HG02973 (cell line): ENCODE results near the gene PHLDB1.

Experiments
- ATAC-seq: cut with Tn5 transposase; IDR thresholded peaks from one replicate; pipeline ENCODE4 v1.9.1; 2021; ENCODE audit warnings: moderate library complexity; ENCODE audit not compliant: unreplicated experiment

PHLDB1 gene

DNA sequence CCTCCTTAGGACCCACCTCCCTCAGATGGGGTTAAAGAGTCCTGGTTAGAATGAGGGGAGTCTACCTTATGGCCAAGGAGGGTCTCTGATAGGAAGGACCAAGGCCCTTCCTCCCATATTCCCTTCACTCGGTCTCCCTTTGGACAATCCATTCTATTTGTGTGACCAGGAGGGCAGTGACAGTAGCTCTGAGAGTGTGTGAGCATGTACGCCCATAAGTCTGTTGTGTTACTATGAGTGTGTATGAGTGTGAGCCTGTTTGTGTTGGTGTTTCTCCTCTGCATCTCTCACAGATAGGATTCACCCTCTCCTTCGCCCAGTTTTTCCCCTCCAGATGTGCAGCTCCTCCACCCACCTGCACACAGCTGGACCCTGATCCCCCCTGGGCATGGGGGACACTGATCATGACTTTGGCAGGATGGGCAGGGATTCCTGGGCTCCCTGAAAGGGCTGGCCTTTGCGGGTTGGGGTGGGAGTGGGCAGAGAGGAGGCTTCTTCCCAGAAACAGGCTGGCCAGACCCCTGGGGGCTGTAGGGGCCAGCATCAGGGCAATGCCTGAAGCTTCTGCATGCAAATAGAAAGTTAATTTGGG, 14.5 kb downstream of the PHLDB1 start:
- ATAC-seq: no peak

DNA sequence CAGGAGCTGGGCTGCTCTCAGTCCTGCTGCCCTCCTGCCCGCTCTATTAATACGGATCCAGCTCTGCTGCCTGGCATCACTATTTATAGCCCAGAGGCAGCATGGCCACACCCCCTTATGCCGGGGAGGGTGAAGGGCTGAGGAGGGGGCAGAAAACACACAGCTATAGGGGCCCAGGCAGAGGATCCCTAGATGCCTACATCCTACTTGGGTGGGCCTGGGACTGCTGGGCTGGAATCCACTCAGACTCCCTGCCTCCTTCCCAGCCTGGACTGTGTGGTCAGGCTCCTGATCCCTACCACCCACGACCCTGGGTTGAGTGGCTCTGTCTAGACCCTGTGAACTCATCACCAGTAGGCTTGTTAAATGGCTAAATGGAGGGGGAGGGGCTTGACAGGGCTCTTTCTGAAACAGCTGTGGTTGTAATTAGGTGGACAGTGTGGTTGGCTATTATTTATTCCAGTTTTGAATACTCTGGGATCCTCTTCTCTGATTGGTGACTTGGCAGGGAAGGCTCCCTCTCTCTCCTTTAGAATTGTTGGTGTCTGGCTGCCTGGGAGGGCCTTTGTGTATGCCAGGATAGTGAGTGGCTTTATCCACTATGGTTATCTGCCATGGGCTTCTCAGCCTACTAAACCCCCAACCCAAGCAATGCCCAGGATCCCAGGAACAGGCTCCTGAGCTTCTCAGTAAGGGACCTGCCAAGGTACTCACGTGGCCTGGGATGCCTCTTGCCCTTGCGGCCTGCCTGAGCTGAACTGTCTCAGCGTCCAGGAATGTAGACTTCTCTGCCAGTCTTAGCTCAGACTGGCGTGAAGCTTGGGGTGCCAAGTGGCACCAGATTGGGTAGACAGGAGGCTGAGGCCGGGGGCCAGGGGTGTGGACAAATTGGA, 15.2 kb downstream of the PHLDB1 start:
- ATAC-seq: no peak

DNA sequence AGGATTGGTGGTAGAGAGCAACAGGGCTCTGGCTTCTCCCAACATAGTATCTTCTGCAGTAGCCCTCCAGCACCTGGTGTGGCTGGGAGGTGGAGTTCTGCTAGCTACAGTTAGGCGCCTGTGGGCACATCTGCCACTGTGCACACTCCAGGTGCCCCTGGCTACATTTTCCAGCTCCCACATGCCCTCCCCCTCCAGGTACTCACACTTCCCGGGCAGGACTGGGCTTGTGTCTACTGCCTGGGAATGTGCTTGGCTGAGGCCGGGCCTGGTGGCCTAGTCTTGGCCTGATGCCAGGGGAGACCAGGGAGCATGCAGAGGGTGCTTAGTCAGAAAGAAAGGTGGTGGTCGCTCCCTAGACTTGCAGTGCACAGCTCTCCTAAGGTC, 15.8 kb downstream of the PHLDB1 start:
- no peak for ATAC-seq

DNA sequence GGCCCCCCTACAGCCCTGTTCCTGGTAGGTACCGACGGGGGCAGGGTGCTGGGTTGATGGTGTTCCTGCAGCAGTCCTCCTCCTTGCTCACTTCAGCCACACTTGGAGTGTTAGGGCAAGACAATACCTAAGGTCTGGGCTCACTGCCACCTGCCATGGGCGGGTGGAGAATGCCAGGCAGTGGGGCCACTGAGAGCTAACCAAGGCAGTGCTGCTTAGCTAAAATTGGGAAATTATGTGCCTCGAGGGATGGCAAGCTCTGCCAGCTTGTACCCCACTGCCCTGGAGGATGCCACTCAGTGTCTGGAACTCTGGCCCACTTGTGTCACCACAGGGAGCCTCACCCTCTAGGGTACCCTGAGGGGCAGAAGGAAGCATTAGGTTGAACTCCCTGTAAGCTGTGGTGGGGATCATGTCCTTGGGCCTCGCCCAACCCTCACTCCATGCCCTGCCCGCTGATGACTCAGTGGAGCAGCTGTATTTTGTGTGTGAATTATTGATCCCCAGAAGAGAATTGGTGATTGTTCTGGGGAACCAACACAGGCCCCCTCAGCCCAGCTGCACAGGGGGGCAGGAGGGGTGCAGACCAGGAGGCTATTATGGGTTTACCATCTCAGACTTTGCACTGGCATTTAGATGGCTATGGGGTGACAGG, 17.7 kb downstream of the PHLDB1 start:
- no peak for ATAC-seq

DNA sequence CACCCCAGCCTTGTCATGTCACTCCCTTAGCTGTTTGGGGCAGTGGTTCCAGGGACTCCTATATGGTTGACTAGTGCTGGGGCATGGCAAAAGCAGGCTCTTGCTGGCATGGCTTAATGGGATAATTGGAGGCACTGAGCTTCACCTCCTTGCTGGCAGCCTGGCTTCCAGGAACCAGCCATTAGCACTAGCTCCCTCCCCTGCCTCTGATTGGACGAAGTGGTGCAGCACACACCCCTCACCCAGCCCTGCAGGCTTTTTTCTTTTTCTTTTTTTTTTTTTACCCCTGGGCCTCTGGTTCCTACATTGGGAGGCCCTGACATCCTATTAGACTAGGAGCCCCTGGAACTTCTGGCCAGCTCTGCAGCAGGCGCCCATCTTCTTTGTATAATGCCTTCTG, 18.6 kb downstream of the PHLDB1 start:
- ATAC-seq: no peak

DNA sequence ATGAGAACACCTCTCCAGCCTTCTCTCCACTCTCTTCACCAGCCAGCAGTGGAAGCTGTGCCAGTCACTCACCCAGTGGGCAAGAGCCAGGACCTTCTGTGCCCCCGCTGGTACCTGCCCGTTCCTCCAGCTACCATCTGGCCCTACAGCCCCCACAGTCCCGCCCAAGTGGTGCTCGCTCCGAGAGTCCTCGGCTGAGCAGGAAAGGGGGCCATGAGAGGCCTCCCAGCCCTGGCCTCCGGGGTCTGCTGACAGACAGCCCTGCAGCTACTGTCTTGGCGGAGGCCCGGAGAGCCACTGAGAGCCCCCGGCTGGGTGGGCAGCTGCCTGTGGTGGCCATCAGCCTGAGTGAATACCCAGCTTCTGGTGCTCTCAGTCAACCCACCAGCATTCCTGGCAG, 20.2 kb downstream of the PHLDB1 start:
- no peak for ATAC-seq

DNA sequence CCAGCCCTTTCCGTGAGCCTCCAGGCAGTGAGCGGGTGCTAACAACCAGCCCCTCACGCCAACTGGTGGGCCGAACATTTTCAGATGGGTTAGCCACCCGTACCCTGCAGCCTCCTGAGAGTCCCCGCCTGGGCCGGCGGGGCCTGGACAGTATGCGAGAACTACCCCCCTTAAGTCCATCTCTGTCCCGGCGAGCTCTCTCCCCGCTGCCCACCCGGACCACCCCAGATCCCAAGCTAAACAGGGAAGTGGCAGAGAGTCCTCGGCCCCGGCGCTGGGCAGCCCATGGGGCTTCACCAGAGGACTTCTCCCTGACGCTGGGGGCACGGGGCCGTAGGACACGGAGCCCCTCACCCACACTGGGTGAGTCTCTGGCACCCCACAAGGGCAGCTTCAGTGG, 20.6 kb downstream of the PHLDB1 start:
- no peak for ATAC-seq

DNA sequence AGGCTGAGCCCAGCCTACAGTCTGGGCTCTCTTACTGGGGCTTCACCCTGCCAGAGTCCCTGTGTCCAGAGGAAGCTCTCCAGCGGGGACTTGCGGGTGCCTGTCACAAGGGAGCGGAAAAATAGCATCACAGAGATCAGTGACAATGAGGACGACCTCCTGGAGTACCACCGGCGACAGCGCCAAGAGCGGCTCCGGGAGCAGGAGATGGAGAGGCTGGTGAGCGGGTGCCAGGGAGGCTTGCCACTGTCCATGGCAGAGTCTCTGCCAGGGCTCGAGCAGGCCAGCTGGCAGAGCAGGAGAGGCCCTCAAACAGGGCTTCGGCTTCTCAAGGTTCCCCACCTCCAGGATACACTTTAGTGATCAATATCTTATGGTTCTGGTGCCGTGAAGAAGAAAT, 21.0 kb downstream of the PHLDB1 start:
- ATAC-seq: no peak

DNA sequence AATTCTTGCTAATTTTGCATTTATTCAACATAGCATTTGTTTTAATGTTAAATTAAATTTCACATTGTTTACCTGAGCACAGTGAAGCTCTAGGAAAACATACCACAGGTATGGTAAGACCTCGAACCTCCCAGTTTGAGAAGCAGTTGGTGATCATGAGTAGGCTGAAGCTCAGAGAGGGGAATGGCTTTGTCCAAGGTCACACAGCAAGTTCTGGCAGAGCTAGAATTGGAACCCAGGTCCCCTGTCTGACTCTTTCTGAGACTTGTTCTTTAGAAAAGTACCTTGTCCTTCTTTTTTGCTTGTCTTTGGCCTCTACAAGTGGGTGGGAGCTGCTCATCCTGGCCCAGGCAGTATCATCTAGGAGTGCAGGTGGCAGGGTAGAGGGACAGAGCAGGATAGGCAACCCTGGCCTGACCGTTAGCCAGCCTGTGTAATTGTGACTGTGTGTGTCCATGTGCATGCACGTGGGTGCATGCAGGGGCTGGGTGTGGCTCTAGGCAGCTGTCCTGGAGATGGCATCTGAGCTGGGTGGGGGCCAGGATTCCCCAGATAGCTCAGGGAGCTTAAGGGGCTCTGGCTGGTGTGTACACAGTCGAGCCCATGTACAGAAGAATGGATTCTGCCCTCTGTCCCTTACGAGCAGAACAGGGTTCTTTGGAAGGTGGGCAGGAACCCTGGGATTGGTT, 21.6 kb downstream of the PHLDB1 start:
- no peak for ATAC-seq

DNA sequence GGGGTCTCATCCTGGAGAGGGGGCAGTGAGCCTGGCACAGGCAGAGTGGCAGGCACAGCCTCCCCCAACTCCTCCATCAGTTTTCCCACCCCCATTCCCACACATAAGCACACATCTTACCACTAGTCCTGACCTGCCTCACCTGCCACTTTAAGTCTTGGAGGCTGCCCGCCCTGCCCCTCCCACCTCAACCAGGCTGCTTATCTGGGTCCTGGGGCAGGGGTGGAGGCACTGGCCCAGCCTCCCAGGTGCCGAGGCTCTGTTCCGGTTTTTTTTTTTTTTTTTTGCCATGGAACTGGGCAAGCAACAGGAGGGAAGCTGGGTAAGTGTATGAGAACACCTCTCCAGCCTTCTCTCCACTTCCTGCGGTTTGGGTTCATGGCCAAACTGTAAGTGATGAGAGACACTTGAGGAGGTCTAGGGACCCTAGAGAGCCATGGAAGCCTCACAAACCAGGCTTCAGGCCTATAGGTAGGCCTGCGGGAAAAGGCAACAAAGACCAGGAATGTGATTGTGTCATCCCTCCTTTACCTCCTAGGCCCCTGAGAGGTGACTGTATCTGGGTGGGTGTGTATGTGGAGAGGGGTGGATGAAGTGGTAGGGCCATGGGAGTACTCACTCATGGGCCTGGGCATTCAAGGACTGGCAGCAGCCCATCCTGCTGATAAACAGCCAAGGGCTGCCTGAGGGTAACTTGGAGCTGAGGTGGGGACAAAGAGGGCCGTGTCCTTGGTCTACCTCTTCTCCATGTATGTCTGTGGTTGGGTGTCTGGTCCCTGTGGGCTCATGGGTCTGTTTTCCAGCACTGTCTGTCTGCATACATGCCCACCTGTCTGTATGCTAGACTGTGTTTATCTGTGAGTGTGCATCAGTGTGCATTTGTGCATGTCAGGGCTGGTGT, 22.6 kb downstream of the PHLDB1 start:
- no peak for ATAC-seq

DNA sequence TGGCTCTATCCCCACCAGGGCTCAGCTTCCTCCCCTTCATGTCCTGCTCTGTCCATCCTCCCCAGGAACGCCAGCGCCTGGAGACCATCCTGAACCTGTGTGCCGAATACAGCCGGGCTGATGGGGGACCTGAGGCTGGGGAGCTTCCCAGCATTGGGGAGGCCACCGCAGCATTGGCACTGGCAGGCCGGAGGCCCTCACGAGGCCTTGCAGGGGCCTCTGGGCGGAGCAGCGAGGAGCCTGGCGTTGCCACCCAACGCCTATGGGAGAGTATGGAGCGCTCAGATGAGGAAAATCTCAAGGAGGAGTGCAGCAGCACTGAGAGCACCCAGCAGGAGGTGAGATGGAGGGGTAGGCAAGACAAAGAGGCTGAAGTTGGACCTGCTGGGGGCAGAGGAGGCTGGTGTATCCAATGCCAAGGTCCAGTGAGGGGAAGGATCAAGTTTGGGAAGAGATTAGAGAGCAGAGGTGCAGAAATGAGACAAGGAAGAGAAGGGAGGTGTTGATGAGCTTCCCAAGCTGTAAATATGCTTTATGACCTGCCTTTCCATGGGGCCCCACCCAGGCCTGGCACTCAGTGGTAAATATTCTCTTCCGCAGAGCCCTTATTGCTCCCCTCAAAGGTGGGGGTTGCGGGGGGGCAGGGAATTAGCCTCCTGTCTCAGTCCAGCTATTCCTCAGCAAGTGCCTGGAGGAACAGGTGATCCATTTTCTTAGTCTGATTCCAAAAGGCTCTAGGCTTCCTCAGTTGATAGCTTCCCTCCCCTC, 23.9 kb downstream of the PHLDB1 start:
- no peak for ATAC-seq

DNA sequence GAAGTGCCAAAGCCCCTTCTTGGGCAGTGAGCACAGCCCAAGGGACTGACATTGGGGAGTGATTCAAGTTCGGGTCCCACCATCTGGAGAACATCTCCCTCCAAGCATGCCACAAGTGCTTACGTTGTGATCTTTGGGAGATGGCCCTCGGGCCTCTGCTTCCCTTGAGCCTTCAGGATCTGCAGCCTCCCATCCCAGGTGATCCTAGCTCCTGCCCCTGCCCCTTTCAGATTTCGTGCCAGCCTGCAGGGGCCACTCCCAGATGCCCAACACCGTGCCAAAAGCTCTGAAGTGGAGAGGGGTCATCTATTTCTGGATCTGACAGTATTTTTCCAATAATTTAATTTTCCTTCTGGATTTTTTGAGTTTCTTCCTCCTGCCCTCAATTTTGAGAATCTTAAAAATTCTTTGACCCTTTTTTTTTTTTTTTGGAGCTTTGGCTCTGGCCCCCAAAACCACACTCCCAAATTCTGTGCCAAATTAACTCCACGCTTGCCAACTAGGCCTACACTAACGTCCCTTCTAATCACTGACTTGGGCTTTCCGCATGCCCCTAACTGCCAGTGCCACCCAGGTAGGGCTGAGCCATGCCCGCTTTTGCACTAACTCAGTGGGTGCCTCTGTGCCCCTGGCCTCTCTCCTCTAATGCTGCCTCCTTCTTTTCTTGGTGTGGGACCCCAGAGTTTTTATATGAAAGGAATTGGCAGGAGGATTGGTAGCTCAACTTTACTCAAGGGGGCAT, 25.3 kb downstream of the PHLDB1 start:
- no peak for ATAC-seq

DNA sequence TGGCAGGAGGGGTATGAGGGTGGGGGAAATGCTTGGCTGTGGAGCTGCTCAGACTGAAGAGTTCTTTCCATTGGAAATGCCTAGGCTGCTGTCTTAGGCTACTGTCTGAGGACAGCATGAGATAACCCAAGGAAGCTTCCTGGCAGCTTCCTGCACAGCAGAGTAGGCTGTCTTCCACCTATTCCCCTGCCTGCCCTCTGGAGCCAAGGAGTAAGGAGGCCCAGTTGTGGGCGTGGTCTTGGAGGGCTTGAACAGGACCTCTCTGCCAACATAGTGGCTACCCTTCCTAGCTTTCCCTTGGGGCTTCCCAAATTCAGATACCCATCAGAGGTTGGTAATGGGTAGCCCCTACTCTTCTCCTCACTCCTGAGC, 25.9 kb downstream of the PHLDB1 start:
- no peak for ATAC-seq

DNA sequence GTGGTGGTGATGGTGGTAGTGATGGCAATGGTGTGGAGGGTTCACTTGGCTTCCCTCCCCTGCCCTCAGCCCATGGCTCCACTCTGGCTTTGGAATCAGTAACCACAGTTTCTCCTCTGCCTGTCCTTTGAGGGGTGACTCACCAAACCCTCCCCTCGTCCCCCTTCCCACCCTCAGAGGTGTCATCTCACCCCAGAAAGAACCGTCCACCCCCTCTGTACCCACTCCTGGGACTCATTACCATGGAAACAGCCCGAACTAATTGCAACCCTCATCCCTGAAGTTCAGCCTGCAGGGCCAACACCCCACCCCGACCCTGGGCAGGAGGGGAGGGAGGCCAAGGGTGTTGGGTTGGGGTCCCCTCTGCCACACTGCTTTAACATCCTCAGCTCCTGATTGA, 26.6 kb downstream of the PHLDB1 start:
- ATAC-seq: no peak

DNA sequence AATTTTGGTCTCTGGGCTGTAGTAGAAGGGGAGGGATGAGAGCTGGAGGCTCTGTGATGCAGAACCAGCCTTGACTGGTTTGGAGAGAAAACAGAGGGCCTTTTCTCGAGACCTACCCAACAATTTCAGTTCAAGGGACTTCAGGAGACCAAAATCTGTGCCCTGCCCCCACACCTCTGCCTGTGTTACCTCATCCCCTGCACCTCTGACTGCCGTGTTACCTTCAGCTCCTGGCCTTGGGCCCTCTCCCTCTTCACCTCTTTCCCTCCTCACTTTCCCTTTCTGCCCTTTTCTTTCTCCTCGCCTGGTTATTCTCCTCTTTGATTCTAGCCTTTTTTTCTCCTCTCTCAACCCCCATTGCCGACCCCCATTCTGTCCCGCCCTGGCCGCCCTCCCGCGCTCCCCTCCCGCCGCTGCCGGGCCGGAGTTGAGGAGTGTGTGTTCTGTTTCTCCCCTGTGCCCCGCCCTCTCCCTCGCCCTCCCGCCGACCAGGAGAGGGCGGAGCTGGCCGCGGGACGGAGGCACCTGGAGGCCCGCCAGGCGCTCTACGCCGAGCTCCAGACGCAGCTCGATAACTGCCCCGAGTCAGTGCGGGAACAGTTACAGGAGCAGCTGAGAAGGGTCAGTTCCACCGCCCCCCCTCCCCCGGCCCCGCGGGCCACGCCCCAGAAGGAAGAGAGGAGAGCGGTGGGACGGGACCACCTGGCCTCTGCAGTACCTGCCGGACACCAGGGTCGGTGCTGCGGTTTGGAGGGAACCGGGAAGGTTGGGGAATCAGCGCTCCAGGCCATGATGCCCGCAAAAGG, 27.2 kb downstream of the PHLDB1 start:
- no peak for ATAC-seq

DNA sequence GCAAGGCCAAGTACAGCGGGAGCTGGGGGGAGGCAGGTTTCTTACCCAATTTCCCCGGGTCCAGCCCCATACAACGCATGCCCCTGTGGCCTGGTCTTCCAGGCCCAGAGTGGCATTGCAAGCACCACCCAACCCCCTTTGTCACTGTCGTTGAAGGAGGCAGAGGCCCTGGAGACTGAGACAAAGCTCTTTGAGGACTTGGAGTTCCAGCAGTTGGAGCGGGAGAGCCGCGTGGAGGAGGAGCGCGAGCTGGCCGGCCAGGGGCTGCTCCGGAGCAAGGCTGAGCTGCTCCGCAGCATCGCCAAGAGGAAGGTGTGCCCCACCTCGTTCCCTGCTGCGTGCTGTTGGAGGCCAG, 27.8 kb downstream of the PHLDB1 start:
- no peak for ATAC-seq

DNA sequence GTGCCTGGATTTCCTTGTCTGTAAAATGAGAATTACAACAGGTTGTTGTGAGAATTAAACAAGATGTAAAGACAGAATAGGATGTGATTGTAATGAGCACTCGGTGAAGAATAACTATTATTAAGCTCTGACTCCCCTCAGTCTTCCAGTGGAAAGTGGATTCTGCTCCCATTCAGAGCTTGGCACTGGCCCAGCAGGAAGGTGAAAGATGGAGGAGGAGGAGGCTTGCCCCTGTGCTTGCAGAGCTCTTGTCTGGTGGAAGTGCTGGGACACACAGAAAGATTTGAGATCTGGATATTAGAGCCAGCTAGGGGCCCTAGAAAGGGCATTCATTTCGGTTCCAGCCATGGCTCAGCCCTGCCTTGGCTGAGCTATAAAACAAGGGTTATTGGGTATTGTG, 28.2 kb downstream of the PHLDB1 start:
- ATAC-seq: no peak

DNA sequence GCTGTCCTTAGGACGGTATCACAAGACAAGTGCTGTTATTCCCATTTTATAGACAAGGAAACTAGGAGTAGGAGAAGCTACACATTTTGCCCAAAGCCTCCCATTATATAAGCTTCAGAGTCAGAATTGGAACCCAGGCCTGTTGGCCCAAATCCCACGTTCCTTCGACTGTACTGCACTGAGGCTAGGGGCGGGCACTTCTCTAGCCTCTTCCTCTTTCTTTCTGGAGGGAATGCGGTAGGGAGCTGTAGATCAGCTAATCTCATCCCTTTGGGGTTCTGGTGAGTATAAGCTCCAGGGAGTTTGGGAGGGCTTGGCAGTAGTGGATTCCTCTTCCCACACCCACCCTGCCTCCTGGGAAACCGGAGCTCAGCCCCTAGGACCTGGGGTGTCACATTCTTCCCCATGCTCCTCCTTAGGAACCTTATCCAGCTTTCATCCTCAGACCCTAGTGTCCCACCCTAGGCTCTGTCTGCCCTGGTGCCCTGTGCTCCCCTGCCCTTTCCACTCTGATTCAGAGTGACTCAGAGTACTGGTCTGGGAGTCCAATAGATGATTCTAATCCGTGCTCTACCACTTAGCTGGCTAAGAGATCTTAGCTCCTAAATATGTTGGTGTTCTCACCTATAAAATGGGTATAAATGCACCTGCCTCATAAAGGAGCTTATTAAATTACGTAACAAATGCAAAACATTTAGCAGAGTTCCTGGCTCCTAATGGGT, 29.3 kb downstream of the PHLDB1 start:
- ATAC-seq: no peak
